HG03060 (cell line): ENCODE data around the gene TMEM80.
"Not testable (repeated sequence)": the region's sequence is repeated elsewhere in the genome, so short reads cannot be mapped to it uniquely, and the experiment has no call there.

Experiments
- ATAC-seq: cut with Tn5 transposase; IDR thresholded peaks from one replicate; pipeline ENCODE4 v1.9.1; 2021; ENCODE audit warnings: low read depth, moderate number of reproducible peaks; ENCODE audit not compliant: unreplicated experiment

Gene TMEM80

DNA sequence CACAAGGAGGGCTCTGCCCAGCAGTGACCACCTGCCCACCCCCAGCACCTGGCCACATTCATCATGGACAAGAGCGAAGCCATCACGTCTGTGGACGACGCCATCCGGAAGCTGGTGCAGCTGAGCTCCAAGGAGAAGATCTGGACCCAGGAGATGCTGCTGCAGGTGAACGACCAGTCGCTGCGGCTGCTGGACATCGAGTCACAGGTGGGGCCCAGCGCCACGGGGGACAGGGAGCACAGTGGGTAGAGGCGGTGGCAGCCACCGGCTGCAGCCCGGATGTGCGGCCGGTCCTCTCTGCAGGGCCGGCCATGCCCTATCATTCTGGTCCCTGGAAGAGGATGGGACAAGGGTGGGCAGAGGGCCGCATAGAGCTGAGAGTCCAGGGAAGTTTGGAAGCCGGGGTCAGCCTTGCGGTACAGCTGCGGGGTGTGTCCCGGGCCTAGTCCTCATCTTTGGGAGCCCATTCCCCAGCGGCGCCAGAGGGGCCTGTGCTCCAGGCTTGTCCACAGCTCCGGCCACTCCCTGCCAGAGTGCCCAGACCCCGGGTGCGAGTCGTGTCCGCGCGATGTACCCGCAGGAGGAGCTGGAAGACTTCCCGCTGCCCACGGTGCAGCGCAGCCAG is 24.5 kb downstream of the TMEM80 start:
- ATAC-seq = no peak

- no peak for ATAC-seq
Measured at GRCh38 chr11:720642-721246, 25.1 kb downstream of the TMEM80 start.

GRCh38 chr11:721247-721740 is 25.7 kb downstream of the TMEM80 start:
- no peak for ATAC-seq

- ATAC-seq = no peak
Measured at GRCh38 chr11:721741-722345, 26.2 kb downstream of the TMEM80 start.

GRCh38 chr11:722346-722811 is 26.8 kb downstream of the TMEM80 start:
- ATAC-seq = no peak

DNA sequence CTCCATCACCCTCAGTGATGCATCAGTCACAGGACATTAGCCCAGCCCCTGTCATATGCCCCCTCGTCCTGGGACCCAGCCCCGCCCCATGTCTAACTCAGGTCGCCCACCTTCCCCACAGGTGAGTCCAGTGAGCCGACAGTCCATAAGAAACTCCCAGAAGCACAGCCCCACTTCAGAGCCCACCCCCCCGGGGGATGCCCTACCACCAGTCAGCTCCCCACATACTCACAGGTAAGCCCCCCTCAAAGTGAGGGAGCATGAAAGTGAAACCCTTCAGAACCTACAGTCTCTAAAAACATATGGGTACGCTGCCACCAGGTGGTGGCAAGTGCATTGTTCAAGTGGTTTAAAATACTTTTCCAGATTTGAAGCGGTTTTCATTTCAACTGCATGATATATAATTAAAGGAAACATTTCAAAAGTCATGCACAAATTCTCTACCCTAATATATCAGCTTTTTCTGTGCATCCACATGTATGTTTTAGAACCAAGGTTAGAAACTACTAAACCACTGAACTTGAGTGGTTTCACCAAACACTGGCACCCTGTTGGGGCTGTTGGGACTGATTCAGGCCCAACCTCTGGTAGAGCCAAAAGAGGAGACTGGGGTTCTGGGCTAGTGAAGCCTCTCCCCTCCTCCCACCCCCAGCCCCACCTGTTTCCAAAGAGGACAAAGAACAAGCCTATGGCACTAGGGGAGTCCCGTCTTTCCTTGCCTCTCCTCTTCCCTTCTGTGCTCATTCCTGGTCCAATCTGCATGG is 27.7 kb downstream of the TMEM80 start:
- no peak for ATAC-seq

- no peak for ATAC-seq
Measured at GRCh38 chr11:724049-724777, 28.6 kb downstream of the TMEM80 start.

- ATAC-seq = no peak
Measured at GRCh38 chr11:724778-725386, 29.3 kb downstream of the TMEM80 start.

DNA sequence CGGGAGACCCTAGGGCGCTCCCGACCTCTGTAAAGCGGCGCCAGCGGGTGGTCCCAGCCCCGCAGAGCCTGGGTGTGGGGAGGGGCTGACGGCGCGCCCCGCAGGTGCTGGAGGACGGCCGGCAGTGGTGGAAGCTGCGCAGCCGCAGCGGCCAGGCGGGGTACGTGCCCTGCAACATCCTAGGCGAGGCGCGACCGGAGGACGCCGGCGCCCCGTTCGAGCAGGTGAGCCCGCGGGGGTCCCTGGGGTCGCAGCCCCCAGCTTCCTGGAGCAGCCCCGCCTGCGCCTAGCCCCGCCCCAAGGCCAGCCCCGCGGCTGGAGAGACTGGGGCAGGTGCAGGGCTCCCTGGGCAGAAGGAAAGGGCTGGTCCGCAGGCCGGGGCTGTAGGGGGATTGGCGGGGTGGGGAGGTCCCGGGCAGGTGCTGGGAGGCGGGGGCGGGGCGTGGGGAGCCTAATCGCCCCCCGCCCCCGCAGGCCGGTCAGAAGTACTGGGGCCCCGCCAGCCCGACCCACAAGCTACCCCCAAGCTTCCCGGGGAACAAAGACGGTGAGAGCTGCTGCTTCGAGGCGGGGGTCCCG is 30.1 kb downstream of the TMEM80 start:
- no peak for ATAC-seq

DNA sequence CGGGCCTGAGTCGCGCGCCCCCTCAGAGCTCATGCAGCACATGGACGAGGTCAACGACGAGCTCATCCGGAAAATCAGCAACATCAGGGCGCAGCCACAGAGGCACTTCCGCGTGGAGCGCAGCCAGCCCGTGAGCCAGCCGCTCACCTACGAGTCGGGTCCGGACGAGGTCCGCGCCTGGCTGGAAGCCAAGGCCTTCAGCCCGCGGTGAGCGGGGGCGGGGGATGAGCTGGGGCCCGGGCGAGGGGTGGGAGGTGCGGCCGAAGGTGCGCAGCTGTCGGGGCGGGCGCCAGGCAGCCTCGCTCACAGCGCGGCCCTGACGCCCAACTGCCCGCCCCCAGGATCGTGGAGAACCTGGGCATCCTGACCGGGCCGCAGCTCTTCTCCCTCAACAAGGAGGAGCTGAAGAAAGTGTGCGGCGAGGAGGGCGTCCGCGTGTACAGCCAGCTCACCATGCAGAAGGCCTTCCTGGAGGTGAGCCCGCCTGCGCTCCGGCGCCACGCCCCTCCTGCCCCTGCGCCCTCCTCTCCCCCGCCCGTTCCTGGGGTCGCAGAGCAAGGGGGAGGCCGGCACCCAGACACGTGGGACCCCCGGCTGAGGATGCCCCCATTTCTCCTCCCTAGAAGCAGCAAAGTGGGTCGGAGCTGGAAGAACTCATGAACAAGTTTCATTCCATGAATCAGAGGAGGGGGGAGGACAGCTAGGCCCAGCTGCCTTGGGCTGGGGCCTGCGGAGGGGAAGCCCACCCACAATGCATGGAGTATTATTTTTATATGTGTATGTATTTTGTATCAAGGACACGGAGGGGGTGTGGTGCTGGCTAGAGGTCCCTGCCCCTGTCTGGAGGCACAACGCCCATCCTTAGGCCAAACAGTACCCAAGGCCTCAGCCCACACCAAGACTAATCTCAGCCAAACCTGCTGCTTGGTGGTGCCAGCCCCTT is 30.9 kb downstream of the TMEM80 start:
- ATAC-seq = no peak

- no peak for ATAC-seq
Measured at GRCh38 chr11:727281-727701, 31.7 kb downstream of the TMEM80 start.

- no peak for ATAC-seq
Measured at GRCh38 chr11:727859-728748, 32.5 kb downstream of the TMEM80 start.

DNA sequence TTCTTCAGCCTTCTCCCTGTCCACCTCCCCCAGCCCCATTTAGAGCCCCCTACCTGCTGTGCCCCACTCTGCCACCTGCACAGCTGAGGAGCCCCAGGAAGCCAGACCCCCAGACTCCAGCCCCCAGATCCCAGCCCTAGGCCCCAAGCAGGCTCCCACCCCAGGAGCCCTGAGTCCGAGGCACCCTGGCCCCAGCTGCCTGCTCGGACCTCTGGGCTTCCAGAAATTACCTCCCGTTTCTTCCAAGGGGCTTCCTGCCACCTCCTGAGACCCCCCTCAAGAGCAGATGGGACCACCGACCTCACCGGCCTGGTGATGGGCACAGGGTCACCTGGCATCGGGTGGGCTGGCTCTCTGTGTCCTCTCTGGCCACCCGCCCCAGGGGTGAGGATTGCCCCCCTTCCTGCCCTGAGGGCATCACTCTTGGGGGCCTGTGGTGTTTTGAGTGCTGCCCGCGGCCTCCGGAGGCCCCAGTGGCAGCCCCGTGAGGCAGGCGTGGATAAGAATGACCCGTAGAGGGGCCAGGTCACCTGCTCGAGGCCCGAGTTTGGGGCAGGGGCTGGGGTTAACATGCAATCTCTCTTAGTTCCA is 33.4 kb downstream of the TMEM80 start:
- no peak for ATAC-seq

- no peak for ATAC-seq
Measured at GRCh38 chr11:729492-730074, 34.0 kb downstream of the TMEM80 start.

DNA sequence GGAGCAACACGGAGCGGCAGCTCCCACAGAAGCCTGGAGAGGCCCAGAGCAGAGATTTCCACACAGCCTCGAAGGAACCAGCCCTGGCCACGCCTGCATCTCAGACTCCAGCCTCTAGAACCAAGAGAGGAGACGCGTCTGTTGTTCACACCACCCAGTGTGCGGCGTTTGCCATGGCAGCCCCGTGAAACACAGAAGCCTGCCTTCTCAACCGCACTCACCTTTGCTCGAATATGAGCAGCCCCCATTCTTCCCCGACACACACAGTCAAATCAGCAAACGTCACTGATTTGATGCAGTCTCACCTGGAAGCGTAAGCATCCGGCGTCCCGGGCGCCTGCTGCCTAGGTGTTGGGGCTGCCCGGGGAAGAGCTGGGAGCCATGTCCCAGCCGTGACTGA is 37.5 kb downstream of the TMEM80 start:
- no peak for ATAC-seq

- not testable (repeated sequence) for ATAC-seq
Measured at GRCh38 chr11:734541-734940, 38.9 kb downstream of the TMEM80 start.

DNA sequence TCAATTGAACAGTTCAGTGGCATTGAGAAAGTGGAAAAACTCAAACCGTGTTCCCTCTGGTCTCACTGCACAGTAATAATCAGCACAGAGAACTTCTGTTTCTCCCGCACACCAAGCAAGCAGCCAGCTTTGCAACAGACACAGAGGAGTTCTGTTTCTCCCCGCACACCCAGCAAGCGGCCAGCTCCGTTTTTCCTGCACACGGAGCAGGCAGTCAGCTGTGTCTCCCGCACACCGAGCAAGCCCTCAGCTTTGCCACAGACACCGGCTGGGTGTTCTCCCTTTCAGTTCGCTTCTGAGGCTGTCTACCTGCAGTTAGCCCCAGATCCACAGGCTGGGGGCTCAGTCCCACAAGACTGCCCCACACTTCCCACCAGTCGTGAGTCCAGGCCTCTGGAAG is 41.8 kb downstream of the TMEM80 start:
- no peak for ATAC-seq
